IMR-90 (cell line): ENCODE measurements around the gene ARHGAP12.

Experiments
- CEBPB ChIP-seq: IDR thresholded peaks from 2 replicates; pipeline ENCODE4 v1.6.1; 2012; ENCODE audit warnings: low read depth, low read length, improper control_type of control experiment
- CHD1 ChIP-seq: IDR thresholded peaks from 2 replicates; pipeline ENCODE4 v1.6.1; 2012; ENCODE audit warnings: low read depth, low read length, improper control_type of control experiment
- CTCF ChIP-seq: conservative IDR thresholded peaks from 2 replicates; pipeline ENCODE4 v1.5.1; 2012; ENCODE audit warnings: mild to moderate bottlenecking, low read depth, low read length, improper control_type of control experiment
- POLR2A ChIP-seq: IDR thresholded peaks from 2 replicates; pipeline ENCODE4 v1.6.1; 2012; ENCODE audit warnings: mild to moderate bottlenecking, low read depth, low read length
- RCOR1 ChIP-seq: IDR thresholded peaks from 2 replicates; pipeline ENCODE4 v1.6.1; 2012; ENCODE audit warnings: mild to moderate bottlenecking, low read length, improper control_type of control experiment; ENCODE audit not compliant: insufficient replicate concordance
- RFX5 ChIP-seq: IDR thresholded peaks from 2 replicates; pipeline ENCODE4 v1.8.0; 2012; ENCODE audit warnings: low read depth, mild to moderate bottlenecking, low read length, moderate library complexity
- SMC3 ChIP-seq: fragments of 150-350 bp; IDR thresholded peaks from 2 replicates; pipeline ENCODE4 v1.6.1; 2016; ENCODE audit warnings: low read depth, mild to moderate bottlenecking, antibody characterized with exemption, low read length, moderate library complexity
- USF2 ChIP-seq: fragments of 150-350 bp; IDR thresholded peaks from 2 replicates; pipeline ENCODE4 v1.6.1; 2017; ENCODE audit warnings: mild to moderate bottlenecking, antibody characterized with exemption, low read length, low read depth

- no peak for TF ChIP-seq CTCF
- TF ChIP-seq POLR2A: no peak
- no peak for TF ChIP-seq CHD1
- TF ChIP-seq USF2: no peak
- no peak for TF ChIP-seq RCOR1
- no peak for TF ChIP-seq RFX5
- TF ChIP-seq CEBPB: no peak
- TF ChIP-seq SMC3: no peak
Observed at GRCh38 chr10:31975157-31975765, 46.6 kb upstream of the ARHGAP12 start.
